Peyer's patch (tissue), 4 donors: ENCODE measurements around the gene MED15.

Source experiments
- CTCF ChIP-seq, 6 experiments: fragments of 450-650 bp in 4 of 6; fragments of 200-600 bp in 2 of 6; sonication (generic) in 1 of 6; IDR thresholded peaks; one replicate each; pipeline ENCODE4 v1.5.1; 2017 to 2019; ENCODE audit warnings: antibody characterized with exemption in 6 of 6, mild to moderate bottlenecking in 3 of 6, moderate library complexity in 1 of 6
- POLR2A ChIP-seq, 2 donors: fragments of 450-650 bp; IDR thresholded peaks; one replicate each; pipeline ENCODE4 v1.5.1; 2017; ENCODE audit warnings: antibody characterized with exemption in 2 of 2, mild to moderate bottlenecking in 2 of 2, moderate library complexity in 2 of 2

DNA sequence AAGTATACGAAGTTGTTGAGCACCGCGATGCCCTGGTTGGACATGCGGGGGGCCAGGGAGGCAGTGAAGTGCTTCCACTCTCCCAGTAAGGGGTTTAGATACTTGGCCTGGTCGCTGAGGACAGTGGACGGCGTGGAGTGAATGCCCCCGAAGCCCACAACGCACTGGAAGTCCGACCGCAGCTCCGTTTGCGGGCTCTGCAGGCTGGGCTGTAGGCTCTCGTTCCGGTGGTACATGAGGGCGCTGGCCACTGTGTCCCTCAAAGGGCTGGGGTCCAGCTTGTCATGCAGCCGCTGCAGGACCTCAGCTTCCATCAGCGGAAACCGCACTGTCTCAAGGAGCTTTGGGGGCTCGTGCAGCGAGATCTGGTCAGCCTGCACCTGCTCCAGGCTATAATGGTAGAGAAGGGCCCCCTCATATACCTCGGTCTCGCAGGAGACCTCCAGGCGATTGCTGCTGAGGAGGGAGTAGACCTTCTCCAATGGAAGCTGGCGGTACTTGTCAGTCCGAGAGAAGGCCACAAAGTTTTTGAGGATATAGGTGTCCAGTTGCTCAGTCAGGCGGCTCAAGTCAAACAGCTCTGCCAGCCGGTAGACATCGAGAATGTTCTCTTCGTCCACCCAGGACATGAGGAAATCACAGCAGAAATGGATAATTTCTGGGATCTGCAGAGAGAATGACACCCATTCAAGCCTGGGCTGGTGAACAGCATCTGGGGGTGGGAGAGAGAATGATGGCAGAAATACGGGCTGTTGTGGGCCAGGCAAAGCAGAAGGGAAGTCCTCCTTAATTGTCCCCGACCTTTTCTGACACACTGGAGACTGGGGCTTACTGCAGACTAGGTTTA is 42.3 kb upstream of the MED15 start:
- TF ChIP-seq CTCF (IDR thresholded peaks at IDR 0.05) = no peak
- no peak for TF ChIP-seq POLR2A (IDR thresholded peaks at IDR 0.05)
